ENCODE measurements around the gene UBE2I.

Gene UBE2I

DNA sequence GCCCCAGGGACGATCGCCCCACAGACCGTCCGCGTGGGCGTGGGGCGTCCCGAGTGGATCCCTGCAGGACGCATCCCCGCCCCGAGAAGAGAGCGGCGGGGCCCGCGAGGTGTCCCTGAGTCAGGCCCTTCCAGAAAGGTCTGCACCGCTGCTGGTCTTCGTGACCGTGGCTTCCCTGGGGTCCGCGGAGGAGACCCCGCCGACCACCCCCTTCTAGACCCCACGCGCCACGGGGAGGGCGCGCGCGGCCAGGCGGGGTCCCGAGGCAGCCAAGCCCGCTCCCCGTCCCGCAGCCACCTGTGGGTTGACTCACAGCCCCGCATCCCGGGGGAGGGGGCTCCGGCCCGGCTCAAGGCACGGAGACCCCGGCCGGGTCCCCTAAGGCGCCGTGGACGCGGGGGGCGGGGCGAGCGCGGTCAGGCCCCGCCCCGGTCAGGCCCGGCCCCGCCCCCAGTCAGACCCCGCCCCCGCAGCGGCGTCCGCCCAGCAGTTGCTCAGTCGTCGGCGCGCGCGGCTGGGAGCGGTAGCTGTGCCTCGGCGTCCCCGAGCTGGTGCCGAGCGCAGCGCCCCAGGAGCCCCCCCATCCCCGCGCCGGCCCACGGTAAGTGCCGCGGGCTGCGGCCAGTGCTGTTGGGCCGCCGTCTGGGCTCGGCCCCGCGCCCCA, 23.8 kb downstream of the UBE2I start, which contains the start of gene BAIAP3:
TSS of gene BAIAP3 (plus strand) at position 497 of the 664 bp plus-strand sequence. CDS start 4,905 bp downstream, outside the sequence.
- H3K4me1 ChIP-seq (ENCODE audit: control insufficient read depth in 5 of 5, insufficient read depth in 5 of 5, low read length in 5 of 5): peaks cover 0 to 38% (median 30%) of the 10 kb centered on the region in 5 donors
- peaks cover 0 to 7% (median 3%) of the 10 kb centered on the region in 5 donors for H3K9me3 ChIP-seq (ENCODE audit: control insufficient read depth in 5 of 5, low read length in 5 of 5)
- H3K9ac ChIP-seq (ENCODE audit: low read length in 5 of 5): peak within 1 kb of the TSS in 2 of 5 donors; percentile 30 to 59
- H3K36me3 ChIP-seq (ENCODE audit: control insufficient read depth in 5 of 5, insufficient read depth in 5 of 5, low read length in 5 of 5): no peaks in the 10 kb centered on the region
- peak within 1 kb of the TSS in 4 of 5 donors; percentile 28 to 67 (median 58) for H3K4me3 ChIP-seq (ENCODE audit: low read depth in 1 of 5, low read length in 5 of 5)
- peaks cover 30 to 53% (median 45%) of the 10 kb centered on the region in 5 donors for H3K27me3 ChIP-seq (ENCODE audit: control insufficient read depth in 5 of 5, insufficient read depth in 4 of 5, low read length in 5 of 5)
- H3K27ac ChIP-seq (ENCODE audit: low read depth, low read length): no peak within 1 kb of the TSS

DNA sequence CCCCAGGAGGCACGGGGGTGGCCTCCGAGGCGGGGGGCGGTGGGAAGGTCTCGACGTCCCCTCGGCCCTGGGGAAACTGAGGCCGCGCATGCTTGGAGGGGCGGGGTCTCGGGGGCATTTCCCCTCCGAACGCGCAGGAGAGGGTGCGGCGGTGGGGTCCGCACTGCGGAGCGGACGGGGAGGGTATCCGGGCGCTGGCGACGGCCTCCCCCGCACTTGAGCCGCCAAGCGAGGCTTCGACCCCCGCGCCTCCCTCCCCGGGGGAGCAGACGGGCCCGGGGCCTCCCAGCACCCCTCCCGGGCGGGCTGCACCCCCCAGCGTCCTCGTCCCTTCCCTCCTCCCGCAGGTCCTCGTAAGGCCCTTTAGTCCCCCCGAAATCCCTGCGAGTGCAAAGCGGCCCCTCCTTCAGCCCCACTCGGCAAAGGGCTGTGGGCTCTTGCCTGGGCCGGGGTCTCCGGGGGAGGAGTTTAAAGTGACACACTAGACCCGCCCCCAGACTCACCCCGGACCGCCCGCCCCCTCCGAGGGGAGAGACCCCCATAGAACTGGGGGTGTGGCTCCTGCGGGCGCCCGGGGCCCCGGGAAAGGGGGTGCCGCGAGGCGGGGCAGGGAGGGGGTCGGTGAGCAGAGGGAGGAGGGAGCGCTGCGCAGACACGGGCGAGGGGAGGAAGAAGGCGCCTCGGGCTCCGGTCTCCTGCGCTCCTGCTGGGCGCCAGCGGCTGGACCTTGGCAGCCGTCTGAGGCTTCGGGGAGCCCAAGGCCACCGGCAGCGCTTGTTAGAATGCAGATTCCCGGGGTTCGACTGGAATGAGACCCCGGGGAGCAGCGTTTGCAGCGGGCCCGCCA, 24.6 kb downstream of the UBE2I start:
- Histone ChIP-seq H3K4me3 (ENCODE audit: low read depth in 1 of 5, low read length in 5 of 5) (peak overlapping the region in 2 of 5 donors; percentile 66 to 67), H3K9ac (ENCODE audit: low read length in 5 of 5) (peak overlapping the region in 1 of 5 donors; percentile 47), H3K4me1 (ENCODE audit: control insufficient read depth in 5 of 5, insufficient read depth in 5 of 5, low read length in 5 of 5) (peaks cover 0 to 38% (median 30%) of the 10 kb centered on the region in 5 donors), H3K27ac (ENCODE audit: low read depth, low read length) (no peak overlapping the region), H3K9me3 (ENCODE audit: control insufficient read depth in 5 of 5, low read length in 5 of 5) (peaks cover 0 to 7% (median 3%) of the 10 kb centered on the region in 5 donors), H3K36me3 (ENCODE audit: control insufficient read depth in 5 of 5, insufficient read depth in 5 of 5, low read length in 5 of 5) (no peaks in the 10 kb centered on the region), H3K27me3 (ENCODE audit: control insufficient read depth in 5 of 5, insufficient read depth in 4 of 5, low read length in 5 of 5) (peaks cover 30 to 55% (median 46%) of the 10 kb centered on the region in 5 donors)

DNA sequence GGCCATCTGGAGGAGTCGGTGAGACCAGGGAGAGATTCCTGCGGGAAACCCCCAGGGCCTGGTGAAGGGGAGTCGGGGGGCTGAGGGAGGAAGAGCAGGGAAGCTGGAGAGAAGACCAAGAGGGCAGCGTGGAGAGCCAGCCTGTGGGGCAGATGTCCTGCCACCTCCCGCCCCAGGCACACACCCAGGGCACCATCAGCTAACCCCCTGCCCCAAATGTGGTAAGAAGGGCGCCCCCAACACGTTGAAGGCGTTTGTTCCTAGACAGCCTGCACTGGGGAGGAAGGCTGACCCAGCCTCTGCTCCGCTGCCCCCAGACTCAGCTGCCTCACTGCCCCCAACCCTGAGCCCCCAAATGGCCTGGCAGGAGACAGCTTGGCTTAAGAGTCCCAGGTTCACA, 25.3 kb downstream of the UBE2I start:
- Histone ChIP-seq H3K36me3 (ENCODE audit: control insufficient read depth in 5 of 5, insufficient read depth in 5 of 5, low read length in 5 of 5) (peaks cover 0 to 3% (median 0%) of the 10 kb centered on the region in 5 donors), H3K27ac (ENCODE audit: low read depth, low read length) (no peak overlapping the region), H3K27me3 (ENCODE audit: control insufficient read depth in 5 of 5, insufficient read depth in 4 of 5, low read length in 5 of 5) (peaks cover 30 to 55% (median 46%) of the 10 kb centered on the region in 5 donors), H3K4me3 (ENCODE audit: low read depth in 1 of 5, low read length in 5 of 5) (peak overlapping the region in 1 of 5 donors; percentile 67), H3K9me3 (ENCODE audit: control insufficient read depth in 5 of 5, low read length in 5 of 5) (peaks cover 0 to 7% (median 3%) of the 10 kb centered on the region in 5 donors), H3K9ac (ENCODE audit: low read length in 5 of 5) (no peak overlapping the region), H3K4me1 (ENCODE audit: control insufficient read depth in 5 of 5, insufficient read depth in 5 of 5, low read length in 5 of 5) (peaks cover 0 to 38% (median 30%) of the 10 kb centered on the region in 5 donors)

DNA sequence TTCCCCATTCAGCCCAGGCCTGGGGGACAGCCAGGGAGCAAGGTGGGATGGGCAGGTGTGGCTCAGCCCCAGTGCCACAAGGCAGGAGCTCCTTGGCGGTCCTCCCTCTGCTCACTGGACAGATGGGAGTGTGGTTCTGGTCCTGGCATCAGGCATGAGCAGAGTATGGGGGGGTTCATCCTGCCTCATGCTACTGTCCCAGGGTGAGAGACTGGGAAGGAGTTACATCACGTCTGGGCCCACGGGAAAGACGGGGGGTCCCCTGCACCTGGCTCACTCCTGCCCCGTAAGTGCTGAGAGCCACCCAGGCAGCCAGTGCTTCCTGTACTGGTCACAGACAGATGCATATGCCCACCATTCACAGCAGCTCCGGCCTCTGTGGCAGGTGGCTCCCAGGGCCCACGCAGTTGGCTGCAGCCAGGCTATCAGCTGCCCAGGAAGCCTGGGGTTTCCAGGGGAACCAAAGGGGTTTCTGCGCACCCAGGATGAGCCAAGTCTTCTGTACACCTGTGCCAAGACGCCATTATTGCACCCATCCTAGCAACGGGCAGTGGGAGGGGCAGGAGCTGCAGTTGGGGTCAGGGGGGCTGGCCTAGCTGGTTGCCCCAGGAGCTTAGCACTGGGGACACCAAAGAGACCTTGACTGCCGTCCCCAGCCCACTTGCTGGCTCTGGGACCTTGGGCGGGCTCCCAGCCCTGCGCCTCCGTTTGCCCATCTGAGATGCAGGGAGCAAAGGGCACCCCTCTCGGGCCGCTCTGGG, 26.0 kb downstream of the UBE2I start:
- peaks cover 0 to 38% (median 30%) of the 10 kb centered on the region in 5 donors for H3K4me1 ChIP-seq (ENCODE audit: control insufficient read depth in 5 of 5, insufficient read depth in 5 of 5, low read length in 5 of 5)

DNA sequence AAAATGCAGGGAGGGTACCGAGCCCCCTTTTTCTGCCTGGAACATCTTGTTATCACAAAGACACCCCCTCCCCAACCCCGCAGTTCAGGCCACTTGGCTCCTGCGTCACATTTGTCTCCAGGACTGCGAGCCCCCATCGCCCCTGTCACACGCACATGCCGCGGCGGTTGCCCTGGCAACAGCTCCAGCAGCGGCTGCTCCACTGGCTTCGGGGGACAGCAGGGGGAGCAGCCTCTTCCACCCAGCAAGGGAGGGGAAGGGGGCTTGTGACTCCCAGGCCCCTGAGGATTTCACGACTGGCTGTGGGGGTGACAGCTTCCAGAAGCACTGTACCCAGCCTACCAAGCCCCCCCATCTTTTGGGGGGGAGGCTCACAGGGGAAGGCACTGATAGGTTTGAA, 26.6 kb downstream of the UBE2I start:
- H3K27me3 ChIP-seq (ENCODE audit: control insufficient read depth in 5 of 5, insufficient read depth in 4 of 5, low read length in 5 of 5): peaks cover 30 to 63% (median 46%) of the 10 kb centered on the region in 5 donors
- peaks cover 0 to 12% (median 3%) of the 10 kb centered on the region in 5 donors for H3K36me3 ChIP-seq (ENCODE audit: control insufficient read depth in 5 of 5, insufficient read depth in 5 of 5, low read length in 5 of 5)
- no peak overlapping the region for H3K27ac ChIP-seq (ENCODE audit: low read depth, low read length)
- H3K4me3 ChIP-seq (ENCODE audit: low read depth in 1 of 5, low read length in 5 of 5): no peak overlapping the region
- no peak overlapping the region for H3K9ac ChIP-seq (ENCODE audit: low read length in 5 of 5)
- no peaks in the 10 kb centered on the region for H3K9me3 ChIP-seq (ENCODE audit: control insufficient read depth in 5 of 5, low read length in 5 of 5)
- H3K4me1 ChIP-seq (ENCODE audit: control insufficient read depth in 5 of 5, insufficient read depth in 5 of 5, low read length in 5 of 5): peaks cover 0 to 36% (median 30%) of the 10 kb centered on the region in 5 donors

More for the DNA sequence above, 26.0 kb downstream of the UBE2I start:
- H3K4me3 ChIP-seq (ENCODE audit: low read depth in 1 of 5, low read length in 5 of 5): no peak overlapping the region
- H3K36me3 ChIP-seq (ENCODE audit: control insufficient read depth in 5 of 5, insufficient read depth in 5 of 5, low read length in 5 of 5): peaks cover 0 to 9% (median 3%) of the 10 kb centered on the region in 5 donors
- peaks cover 30 to 57% (median 46%) of the 10 kb centered on the region in 5 donors for H3K27me3 ChIP-seq (ENCODE audit: control insufficient read depth in 5 of 5, insufficient read depth in 4 of 5, low read length in 5 of 5)
- peaks cover 0 to 3% (median 2%) of the 10 kb centered on the region in 5 donors for H3K9me3 ChIP-seq (ENCODE audit: control insufficient read depth in 5 of 5, low read length in 5 of 5)
- H3K27ac ChIP-seq (ENCODE audit: low read depth, low read length): no peak overlapping the region
- no peak overlapping the region for H3K9ac ChIP-seq (ENCODE audit: low read length in 5 of 5)

DNA sequence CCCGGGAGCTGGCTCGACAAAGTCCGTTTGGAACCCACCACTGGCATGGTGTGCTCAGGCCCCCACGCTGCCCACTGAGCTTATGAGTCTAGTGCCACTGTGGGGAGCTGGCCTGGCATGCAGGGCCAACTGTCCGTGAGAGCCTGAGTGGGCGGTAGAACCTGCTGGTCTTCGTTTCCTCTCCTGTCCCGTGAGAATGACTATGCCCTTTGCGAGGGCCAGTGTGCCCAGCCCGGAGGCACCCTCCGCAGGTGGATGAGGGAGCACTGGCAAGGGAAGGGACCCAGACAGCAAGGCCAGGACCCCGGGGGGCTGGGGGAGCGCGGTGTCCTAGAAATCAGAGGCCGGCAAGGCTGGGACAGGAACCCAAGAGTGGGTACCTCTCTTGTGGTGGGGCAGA, 27.2 kb downstream of the UBE2I start:
- Histone ChIP-seq H3K27ac (ENCODE audit: low read depth, low read length) (no peak overlapping the region), H3K9me3 (ENCODE audit: control insufficient read depth in 5 of 5, low read length in 5 of 5) (no peaks in the 10 kb centered on the region), H3K4me3 (ENCODE audit: low read depth in 1 of 5, low read length in 5 of 5) (no peak overlapping the region), H3K4me1 (ENCODE audit: control insufficient read depth in 5 of 5, insufficient read depth in 5 of 5, low read length in 5 of 5) (peaks cover 0 to 30% (median 24%) of the 10 kb centered on the region in 5 donors), H3K36me3 (ENCODE audit: control insufficient read depth in 5 of 5, insufficient read depth in 5 of 5, low read length in 5 of 5) (peaks cover 0 to 13% (median 3%) of the 10 kb centered on the region in 5 donors), H3K27me3 (ENCODE audit: control insufficient read depth in 5 of 5, insufficient read depth in 4 of 5, low read length in 5 of 5) (peaks cover 27 to 62% (median 46%) of the 10 kb centered on the region in 5 donors), H3K9ac (ENCODE audit: low read length in 5 of 5) (no peak overlapping the region)

DNA sequence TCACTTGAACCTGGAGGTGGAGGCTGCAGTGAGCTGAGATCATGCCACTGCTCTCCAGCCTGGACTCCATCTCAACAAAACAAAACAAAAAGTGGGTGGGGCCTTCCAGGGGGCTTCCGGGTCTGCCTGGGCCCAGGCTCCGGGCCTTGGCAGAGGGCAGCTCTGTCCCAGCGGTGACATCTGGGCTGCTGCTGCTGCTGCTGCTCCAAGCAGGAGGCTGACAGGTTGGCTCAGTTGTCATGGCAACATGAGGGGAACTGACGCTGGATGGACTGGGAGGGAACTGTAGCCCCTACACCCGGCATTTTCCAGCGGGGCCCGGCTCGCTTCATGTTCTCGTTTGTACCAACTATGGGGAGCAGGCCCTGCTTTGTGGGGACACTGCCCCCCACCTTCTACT, 28.1 kb downstream of the UBE2I start:
- H3K36me3 ChIP-seq (ENCODE audit: control insufficient read depth in 5 of 5, insufficient read depth in 5 of 5, low read length in 5 of 5): peaks cover 0 to 16% (median 3%) of the 10 kb centered on the region in 5 donors
- H3K27me3 ChIP-seq (ENCODE audit: control insufficient read depth in 5 of 5, insufficient read depth in 4 of 5, low read length in 5 of 5): peaks cover 18 to 53% (median 39%) of the 10 kb centered on the region in 5 donors
- H3K9me3 ChIP-seq (ENCODE audit: control insufficient read depth in 5 of 5, low read length in 5 of 5): no peaks in the 10 kb centered on the region
- peaks cover 0 to 24% (median 18%) of the 10 kb centered on the region in 5 donors for H3K4me1 ChIP-seq (ENCODE audit: control insufficient read depth in 5 of 5, insufficient read depth in 5 of 5, low read length in 5 of 5)
- H3K27ac ChIP-seq (ENCODE audit: low read depth, low read length): no peak overlapping the region
- no peak overlapping the region for H3K9ac ChIP-seq (ENCODE audit: low read length in 5 of 5)
- H3K4me3 ChIP-seq (ENCODE audit: low read depth in 1 of 5, low read length in 5 of 5): no peak overlapping the region

DNA sequence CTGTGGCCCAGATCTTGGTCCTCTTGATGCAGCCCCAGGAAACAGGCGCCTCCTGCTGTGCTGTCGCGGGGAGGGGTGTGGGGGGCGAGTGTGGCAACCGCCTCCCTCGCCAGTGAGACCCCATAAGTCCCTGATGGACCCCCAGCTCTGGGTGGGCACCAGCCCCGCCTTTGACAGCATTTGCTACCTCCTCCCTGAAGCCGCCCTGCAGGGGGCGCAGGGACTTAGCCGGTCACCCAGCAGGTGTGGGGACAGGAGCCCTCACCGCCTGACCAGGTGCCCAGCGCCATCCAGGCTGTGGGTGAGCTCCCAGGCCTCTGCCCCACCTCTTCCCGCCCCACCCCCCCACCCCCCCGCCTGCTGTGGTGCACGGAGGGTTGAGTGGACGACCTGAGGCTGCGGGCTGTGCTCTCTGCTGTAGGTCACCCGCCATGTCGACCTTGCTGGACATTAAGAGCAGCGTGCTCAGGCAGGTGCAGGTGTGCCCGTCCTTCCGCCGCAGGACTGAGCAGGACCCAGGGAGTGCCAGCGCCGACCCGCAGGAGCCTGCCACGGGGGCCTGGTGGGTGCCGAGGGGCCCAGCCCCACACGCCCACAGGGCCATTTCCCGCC, 28.8 kb downstream of the UBE2I start:
- Histone ChIP-seq H3K9me3 (ENCODE audit: control insufficient read depth in 5 of 5, low read length in 5 of 5) (no peaks in the 10 kb centered on the region), H3K4me3 (ENCODE audit: low read depth in 1 of 5, low read length in 5 of 5) (no peak overlapping the region), H3K27me3 (ENCODE audit: control insufficient read depth in 5 of 5, insufficient read depth in 4 of 5, low read length in 5 of 5) (peaks cover 17 to 48% (median 32%) of the 10 kb centered on the region in 5 donors), H3K4me1 (ENCODE audit: control insufficient read depth in 5 of 5, insufficient read depth in 5 of 5, low read length in 5 of 5) (peaks cover 0 to 24% (median 13%) of the 10 kb centered on the region in 5 donors), H3K9ac (ENCODE audit: low read length in 5 of 5) (no peak overlapping the region), H3K36me3 (ENCODE audit: control insufficient read depth in 5 of 5, insufficient read depth in 5 of 5, low read length in 5 of 5) (peaks cover 0 to 16% (median 3%) of the 10 kb centered on the region in 5 donors), H3K27ac (ENCODE audit: low read depth, low read length) (no peak overlapping the region)
